NCI-H524 treated with DMSO at 0.1 percent for 48 hours (cell line): ENCODE data around the gene CIP2A.
"Not testable (repeated sequence)": the region's sequence is repeated elsewhere in the genome, so short reads cannot be mapped to it uniquely, and the experiment has no call there.

ENCODE experiments used
- DNase-seq: peaks from one replicate; lab custom pipeline; 2025; lab: John Stamatoyannopoulos, UW

CIP2A gene

GRCh38 chr3:108589081-108589997 lies at the start of gene CIP2A, which contains the start of gene DZIP3:
CIP2A (minus strand) TSS chr3:108589438; CDS start chr3:108589375, 63 bp downstream.
DZIP3 (plus strand) TSS chr3:108589722; CDS start chr3:108605407, 15,685 bp downstream.
- peak; percentile 86 for DNase-seq

GRCh38 chr3:108629974-108630373 lies 40.7 kb upstream of the CIP2A start:
- DNase-seq, result no peak

- no peak for DNase-seq
These were observed 34.3 kb upstream of the CIP2A start for GRCh38 chr3:108623504-108623903.

GRCh38 chr3:108620250-108620649 lies 31.0 kb upstream of the CIP2A start:
- no peak for DNase-seq

- DNase-seq, result not testable (repeated sequence)
These were observed 26.9 kb upstream of the CIP2A start for GRCh38 chr3:108616090-108616489.

- no peak for DNase-seq
These were observed 21.4 kb upstream of the CIP2A start for GRCh38 chr3:108610651-108611050.

GRCh38 chr3:108608750-108609149 lies 19.5 kb upstream of the CIP2A start:
- DNase-seq, result no peak

- DNase-seq, result no peak
These were observed 16.3 kb upstream of the CIP2A start for GRCh38 chr3:108605491-108605890.

GRCh38 chr3:108605028-108605427 lies 15.8 kb upstream of the CIP2A start:
- DNase-seq, result no peak

- no peak for DNase-seq
These were observed 14.5 kb upstream of the CIP2A start for GRCh38 chr3:108603691-108604090.

GRCh38 chr3:108602935-108603294 lies 13.7 kb upstream of the CIP2A start:
- DNase-seq, result no peak

GRCh38 chr3:108602249-108602934 lies 13.2 kb upstream of the CIP2A start:
- DNase-seq, result no peak

- DNase-seq, result no peak
These were observed 10.6 kb upstream of the CIP2A start for GRCh38 chr3:108599677-108600409.

GRCh38 chr3:108598375-108598774 lies 9.1 kb upstream of the CIP2A start:
- no peak for DNase-seq

- no peak for DNase-seq
These were observed 6.1 kb upstream of the CIP2A start for GRCh38 chr3:108595321-108595720.

GRCh38 chr3:108590460-108590859 lies 1.2 kb upstream of the CIP2A start:
- no peak for DNase-seq

- no peak for DNase-seq
These were observed 723 bp upstream of the CIP2A start for GRCh38 chr3:108589998-108590323.

- DNase-seq, result no peak
These were observed 637 bp downstream of the CIP2A start for GRCh38 chr3:108588601-108589000.

GRCh38 chr3:108578064-108578463 lies 11.2 kb downstream of the CIP2A start:
- DNase-seq, result no peak

- peak; percentile 84 for DNase-seq
These were observed 19.9 kb downstream of the CIP2A start for GRCh38 chr3:108569336-108569735.

GRCh38 chr3:108566599-108566998 lies 22.6 kb downstream of the CIP2A start:
- no peak for DNase-seq

- DNase-seq, result no peak
These were observed 23.7 kb downstream of the CIP2A start for GRCh38 chr3:108565506-108565905.

- no peak for DNase-seq
These were observed 24.7 kb downstream of the CIP2A start for GRCh38 chr3:108564564-108564963.
